GM10266 (cell line): ENCODE results near the gene PLCB1.

ENCODE experiments used
- DNase-seq: peaks from one replicate; pipeline ENCODE4 v3.0.0; 2012; ENCODE audit errors: extremely low spot score
- CTCF ChIP-seq: IDR thresholded peaks from 2 replicates; pipeline ENCODE4 v1.5.1; 2012; ENCODE audit warnings: mild to moderate bottlenecking, low read depth; ENCODE audit not compliant: control insufficient read depth, insufficient read depth; ENCODE audit errors: missing control alignments

Gene PLCB1

DNA sequence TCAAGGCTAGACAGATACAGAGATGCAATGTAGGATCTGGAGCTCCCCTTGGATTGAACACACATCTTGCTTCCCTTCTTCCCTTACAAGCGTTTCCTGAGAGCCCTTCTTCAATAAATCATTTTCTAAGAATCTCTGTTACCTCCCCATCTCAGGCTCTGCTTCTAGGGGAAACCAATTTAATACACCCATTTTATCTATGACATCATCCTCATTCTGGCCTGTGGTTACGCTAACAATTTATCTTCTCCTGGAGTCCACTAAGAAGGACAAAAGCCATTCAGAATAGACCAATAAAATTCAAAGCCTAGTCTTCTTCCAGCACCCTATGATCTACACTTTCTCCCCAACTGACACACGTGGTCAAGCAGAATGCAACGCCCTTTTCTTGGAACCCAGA, 390.1 kb downstream of the PLCB1 start:
- no peak for DNase-seq
- no peak for TF ChIP-seq CTCF

DNA sequence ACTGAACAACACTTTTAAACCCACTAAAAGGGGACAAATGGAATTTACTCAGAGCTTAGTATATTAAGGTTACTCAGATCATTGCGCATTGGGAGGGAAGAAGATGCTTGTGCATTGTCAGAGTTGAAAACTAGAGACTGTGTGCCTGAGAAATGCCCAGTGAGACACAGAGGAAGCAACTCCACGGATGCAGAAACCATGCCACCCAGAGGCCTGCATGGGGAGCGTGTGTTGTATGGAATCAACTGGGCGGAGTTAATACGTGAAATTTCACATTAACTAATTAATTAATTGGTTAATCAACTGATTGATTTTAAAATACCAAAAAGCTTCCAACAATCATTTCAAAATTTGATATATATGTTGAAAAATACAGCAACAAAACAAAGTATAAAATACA, 391.6 kb downstream of the PLCB1 start:
- TF ChIP-seq CTCF, result no peak
- DNase-seq, result no peak

- no peak for DNase-seq
- TF ChIP-seq CTCF, result no peak
Observed at GRCh38 chr20:8524101-8525016, 392.3 kb downstream of the PLCB1 start.

GRCh38 chr20:8525017-8525343, 392.9 kb downstream of the PLCB1 start:
- no peak for TF ChIP-seq CTCF
- no peak for DNase-seq

DNA sequence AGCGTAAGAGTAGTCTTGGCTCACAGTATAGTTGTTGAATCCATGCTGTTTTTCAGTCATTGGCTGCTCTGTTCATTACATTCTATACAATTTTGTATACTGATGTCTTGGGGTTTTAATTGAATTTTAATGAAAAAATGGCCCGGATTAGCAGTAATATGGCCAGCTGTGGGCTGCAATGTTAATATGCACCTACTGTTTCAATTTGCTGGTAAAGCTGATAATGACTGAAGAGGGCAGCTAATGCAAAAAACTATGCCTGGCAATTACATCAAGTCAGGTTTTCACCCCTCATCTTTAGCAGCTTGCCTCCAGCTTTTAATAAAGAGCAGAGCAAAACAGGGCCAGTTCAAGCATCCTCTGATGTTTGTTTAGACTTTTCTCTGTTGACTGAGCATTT, 394.5 kb downstream of the PLCB1 start:
- TF ChIP-seq CTCF, result no peak
- DNase-seq, result no peak

DNA sequence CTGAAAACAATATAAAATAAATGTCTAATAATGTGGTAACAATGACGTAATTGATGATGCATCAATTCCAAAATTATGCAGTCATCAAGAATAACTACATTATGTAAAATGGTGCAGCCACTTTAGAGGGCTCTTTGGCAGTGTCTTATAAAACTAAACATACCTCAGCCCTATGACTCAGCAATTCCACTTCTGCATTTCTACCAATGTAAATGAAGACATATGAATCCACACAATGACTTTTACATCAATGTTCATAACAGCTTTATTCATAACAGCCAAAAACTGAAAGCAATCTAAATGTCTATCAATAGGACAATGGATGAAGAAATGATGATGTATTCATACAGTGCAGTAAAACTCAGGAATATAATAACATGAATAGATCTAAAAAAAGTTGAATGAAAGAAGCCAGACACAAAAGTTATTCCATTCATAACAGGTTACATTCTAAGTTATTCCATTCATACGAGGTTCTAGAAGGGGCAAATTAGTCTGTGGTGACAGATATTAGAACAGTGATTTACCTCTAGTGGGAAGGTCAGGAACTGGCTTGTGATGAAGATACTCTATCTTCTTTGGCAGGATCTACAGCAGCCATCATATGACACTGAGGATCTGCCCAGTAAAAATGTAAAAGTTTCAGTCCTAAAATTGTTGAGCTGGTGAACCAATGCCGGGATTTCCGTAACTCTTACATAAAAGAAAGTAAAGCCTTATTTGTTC, 396.1 kb downstream of the PLCB1 start:
- DNase-seq, result no peak
- TF ChIP-seq CTCF, result no peak

- TF ChIP-seq CTCF, result no peak
- no peak for DNase-seq
Observed at GRCh38 chr20:8530022-8530421, 398.0 kb downstream of the PLCB1 start.
